Measurements from ENCODE around the gene ARFIP2. TPM values are rescaled to one million over a fixed set of nuclear protein-coding genes. Genes with fewer than 3 reads are reported as not detected.
"Not testable (repeated sequence)": the region's sequence is repeated elsewhere in the genome, so short reads cannot be mapped to it uniquely, and the experiment has no call there.

Gene ARFIP2
- total RNA-seq = 41.5 TPM
- long read RNA-seq, transcript ARFIP2-201 (8 exons, 2,543 nt) = major isoform, 84 of 209 reads
- long read RNA-seq, transcript ARFIP2-203 (7 exons, 1,430 nt) = minor isoform, 21 of 209 reads
- long read RNA-seq, transcript ARFIP2-202 (8 exons, 1,868 nt) = minor isoform, 70 of 209 reads
- long read RNA-seq, partial matches to known transcripts = 17 of 209 reads
- long read RNA-seq, other reads (novel, unspliced or antisense) = 17 of 209 reads

DNA sequence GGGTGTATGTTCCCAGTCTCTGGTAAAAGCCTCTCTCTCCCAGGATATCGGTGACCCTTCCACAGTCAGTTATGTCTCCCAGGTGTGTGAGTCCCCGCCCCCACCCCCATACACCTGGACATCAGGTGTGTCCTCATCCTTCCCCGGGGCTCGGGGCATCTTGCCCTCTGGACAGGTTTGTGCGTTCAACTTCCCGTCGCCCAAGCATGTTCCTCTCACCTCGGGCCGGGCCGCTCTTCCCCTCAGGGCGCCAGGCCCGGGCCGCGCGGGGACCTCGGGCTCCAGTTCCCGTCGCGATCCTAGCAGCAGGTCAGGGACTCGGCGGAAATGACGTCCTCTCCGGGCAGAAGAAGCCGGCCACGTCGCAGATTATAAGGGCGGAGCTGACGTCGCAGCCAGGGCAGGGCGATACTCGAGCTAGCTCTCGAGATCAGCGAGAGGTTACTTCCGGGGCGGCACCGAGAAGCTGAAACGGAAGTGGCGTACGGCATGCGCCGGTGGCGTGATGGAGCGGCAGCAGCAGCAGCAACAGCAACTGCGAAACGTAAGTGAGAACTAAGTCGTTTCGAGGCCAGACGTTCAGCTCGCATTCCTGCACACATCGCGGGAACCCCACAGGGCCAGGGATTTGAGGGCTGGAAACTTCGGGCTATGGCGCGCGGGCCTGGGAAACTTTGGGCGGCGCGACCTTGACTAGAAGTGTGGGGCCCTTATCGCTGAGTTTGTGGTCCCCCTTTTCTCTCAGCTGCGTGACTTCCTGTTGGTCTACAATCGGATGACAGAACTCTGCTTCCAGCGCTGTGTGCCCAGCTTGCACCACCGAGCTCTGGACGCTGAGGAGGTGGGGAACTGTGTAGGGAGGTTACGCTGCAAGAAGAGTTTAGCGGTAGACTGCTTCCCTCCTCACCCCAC is at the start of gene ARFIP2, which contains the start of gene TIMM10B:
ARFIP2 (minus strand) TSS at position 320 of the 912 bp plus-strand sequence. CDS start 910 bp downstream, outside the sequence.
TIMM10B (plus strand) TSS at position 490 of the 912 bp plus-strand sequence; CDS start at position 506, 16 bp downstream.
- DNase-seq (ENCODE audit: low spot score) = peak; percentile 99

DNA sequence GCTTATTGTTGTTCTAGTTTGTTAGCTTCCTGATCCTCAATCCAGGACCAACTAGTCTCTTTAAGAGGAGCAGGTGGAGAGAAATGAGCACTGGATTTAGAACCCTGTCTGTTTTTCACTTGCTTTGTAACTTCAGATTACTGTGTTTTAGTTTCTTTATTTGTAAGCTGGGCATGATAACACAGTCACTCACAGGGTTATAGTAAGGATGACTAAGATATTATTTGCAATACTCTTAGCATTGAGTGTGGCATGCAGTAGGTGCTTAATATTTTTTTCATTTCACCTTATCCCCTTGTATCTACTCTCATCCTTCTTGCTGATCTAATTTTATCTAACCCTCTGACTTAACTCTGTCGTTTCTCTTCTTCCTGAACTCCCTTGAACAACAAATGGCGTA is 49.7 kb upstream of the ARFIP2 start:
- no peak for DNase-seq (ENCODE audit: low spot score)

GRCh38 chr11:6529266-6529665 is 48.1 kb upstream of the ARFIP2 start:
- DNase-seq (ENCODE audit: low spot score) = no peak

GRCh38 chr11:6526411-6527135 is 45.4 kb upstream of the ARFIP2 start:
- no peak for DNase-seq (ENCODE audit: low spot score)

- DNase-seq (ENCODE audit: low spot score) = no peak
These were observed 42.1 kb upstream of the ARFIP2 start for GRCh38 chr11:6523253-6523652.

DNA sequence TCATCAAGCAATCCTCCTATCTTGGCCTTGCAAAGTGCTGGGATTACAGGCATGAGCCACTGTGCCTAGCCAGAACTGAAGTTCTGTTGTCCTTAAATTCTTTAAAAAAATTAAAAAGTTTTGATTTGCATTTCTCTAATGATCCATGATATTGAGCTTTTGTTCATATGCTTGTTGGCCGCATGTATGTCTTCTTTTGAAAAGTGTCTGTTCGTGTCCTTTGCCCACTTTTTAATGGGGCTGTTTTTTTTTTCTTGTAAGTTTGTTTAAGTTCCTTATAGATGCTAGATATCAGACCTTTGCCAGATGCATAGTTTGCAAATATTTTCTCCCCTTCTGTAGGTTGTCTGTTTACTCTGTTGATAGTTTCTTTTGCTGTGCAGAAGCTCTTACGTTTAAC is 40.8 kb upstream of the ARFIP2 start:
- not testable (repeated sequence) for DNase-seq (ENCODE audit: low spot score)

- DNase-seq (ENCODE audit: low spot score) = no peak
These were observed 39.1 kb upstream of the ARFIP2 start for GRCh38 chr11:6520265-6520664.

DNA sequence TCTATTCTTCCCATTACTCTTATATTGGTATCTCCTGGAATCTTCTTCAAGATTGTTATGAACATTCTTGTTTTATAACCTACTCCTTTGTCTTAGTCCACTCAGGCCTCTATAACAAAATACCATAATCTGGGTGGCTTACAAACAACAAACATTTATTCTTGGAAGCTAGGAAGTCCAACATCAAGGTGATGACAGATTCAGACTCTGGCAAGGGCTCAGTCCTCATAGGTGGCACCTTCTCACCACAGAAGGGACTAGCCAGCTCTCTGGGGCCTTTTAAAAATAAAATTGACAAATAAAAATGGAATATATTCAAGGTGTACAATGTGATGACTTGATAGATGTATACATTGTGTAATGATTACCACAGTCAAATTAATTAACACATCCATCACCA is 35.7 kb upstream of the ARFIP2 start:
- no peak for DNase-seq (ENCODE audit: low spot score)

- DNase-seq (ENCODE audit: low spot score) = no peak
These were observed 24.6 kb upstream of the ARFIP2 start for GRCh38 chr11:6505577-6506240.

- DNase-seq (ENCODE audit: low spot score) = no peak
These were observed 23.0 kb upstream of the ARFIP2 start for GRCh38 chr11:6504166-6504565.

GRCh38 chr11:6502382-6502781 is 21.3 kb upstream of the ARFIP2 start:
- DNase-seq (ENCODE audit: low spot score) = no peak

DNA sequence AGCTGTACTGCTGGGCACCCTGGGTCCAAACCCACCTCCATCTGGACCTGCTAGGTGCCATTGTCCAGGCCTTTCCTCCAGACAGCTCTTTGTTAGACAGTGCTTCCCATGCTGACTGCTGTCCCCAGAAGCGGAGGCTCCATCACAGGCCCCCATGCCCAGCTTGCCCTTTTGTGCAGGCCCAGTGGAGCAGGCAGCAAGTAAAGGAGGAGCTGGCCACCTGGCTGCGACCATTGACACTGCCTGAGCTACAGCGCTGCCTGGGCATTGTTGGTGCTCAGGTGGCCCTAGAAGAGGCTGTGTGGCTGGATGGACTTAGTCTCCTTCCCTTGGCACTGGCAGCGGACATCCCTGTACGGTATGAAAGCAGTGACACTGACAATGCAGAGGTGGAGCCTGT is 17.4 kb upstream of the ARFIP2 start:
- DNase-seq (ENCODE audit: low spot score) = no peak

DNA sequence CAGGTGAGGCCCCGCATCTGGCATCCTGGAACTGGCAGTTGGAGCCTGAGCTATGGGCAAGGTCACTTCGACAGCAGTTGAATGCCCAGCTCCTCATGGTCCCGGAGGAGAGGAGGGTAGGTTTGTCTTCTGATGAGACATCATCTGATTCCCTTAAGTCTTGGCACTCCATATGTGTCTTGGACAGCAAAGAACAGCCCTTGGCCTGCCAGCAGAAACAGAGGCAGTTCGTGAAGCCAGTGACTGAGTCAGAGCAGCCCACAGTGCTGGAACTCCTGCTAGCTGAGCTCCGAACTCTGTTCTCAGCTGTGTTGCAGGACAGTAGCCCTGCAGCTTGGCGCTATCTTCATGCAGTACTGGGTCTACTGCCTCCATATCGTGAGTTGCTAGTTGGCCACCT is 17.0 kb upstream of the ARFIP2 start:
- DNase-seq (ENCODE audit: low spot score) = no peak

DNA sequence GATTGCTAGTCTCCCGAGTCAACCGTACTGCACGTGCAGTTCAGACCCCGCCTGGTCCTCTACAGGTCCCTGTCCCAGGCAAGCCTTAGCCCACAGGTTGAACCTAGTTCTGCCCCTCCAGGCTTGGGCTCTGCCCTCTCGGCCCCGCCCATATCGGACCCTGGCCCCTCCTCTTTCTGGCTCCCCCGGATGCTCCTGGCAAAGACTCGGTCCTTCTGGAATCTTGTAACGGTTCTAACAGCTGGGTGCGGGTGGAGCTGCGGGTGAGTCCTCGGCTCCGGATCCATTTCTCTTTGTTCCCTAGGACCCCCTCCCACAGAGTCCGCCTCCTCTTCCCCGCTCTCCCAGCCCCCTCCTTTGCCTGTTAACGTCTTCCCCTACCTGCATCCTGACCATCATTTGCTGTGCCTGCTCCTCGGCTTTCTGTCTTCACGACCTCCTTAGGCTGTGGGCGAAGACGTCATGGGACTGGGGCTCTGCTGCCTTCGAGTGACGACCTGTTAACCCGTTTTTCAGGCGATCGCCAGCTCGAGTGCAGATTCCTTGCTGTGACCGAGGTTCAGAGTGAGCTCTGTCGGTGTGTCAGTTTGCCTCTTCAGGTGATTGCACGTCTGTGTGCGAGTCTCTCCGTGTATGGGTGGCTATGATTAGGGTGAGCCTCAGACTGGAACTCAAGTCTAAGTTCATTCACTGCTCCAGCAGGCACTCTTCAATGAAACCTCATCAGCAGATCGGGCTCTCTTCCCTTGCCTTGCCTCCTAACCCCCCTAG is 16.1 kb upstream of the ARFIP2 start, which contains the start of gene DNHD1:
DNHD1 (plus strand) TSS at position 212 of the 771 bp plus-strand sequence. CDS start 936 bp downstream, outside the sequence.
- DNase-seq (ENCODE audit: low spot score) = no peak

GRCh38 chr11:6489306-6489705 is 8.2 kb upstream of the ARFIP2 start:
- DNase-seq (ENCODE audit: low spot score) = no peak

DNA sequence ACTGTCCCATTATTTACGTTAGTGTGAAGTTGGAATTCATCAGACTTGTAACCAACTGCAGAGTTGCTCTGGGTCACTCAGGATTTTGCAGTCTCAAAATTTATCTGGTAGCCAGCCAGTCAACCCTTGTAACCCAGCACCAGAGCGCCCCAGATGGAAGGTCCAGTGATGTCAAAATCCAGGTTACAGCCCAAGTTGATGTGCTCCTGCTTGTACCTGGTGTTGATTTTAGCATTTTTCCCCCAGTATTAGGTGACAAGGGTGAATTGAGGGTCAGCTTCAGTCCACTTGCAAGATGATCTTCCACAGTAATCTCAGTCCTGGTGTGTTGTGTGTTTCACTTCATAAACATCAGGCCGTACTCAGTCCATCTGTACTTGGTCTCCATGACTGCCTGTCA is 7.7 kb upstream of the ARFIP2 start:
- no peak for DNase-seq (ENCODE audit: low spot score)

- DNase-seq (ENCODE audit: low spot score) = no peak
These were observed 7.2 kb upstream of the ARFIP2 start for GRCh38 chr11:6488342-6488741.

- no peak for DNase-seq (ENCODE audit: low spot score)
These were observed 5.8 kb upstream of the ARFIP2 start for GRCh38 chr11:6486938-6487337.

GRCh38 chr11:6486256-6486655 is 5.1 kb upstream of the ARFIP2 start:
- no peak for DNase-seq (ENCODE audit: low spot score)

GRCh38 chr11:6485661-6486060 is 4.5 kb upstream of the ARFIP2 start:
- no peak for DNase-seq (ENCODE audit: low spot score)

Measured in mesenteric fat pad (tissue), 1 donor.